Measurements from ENCODE around the gene SPATA2L.

SPATA2L gene

DNA sequence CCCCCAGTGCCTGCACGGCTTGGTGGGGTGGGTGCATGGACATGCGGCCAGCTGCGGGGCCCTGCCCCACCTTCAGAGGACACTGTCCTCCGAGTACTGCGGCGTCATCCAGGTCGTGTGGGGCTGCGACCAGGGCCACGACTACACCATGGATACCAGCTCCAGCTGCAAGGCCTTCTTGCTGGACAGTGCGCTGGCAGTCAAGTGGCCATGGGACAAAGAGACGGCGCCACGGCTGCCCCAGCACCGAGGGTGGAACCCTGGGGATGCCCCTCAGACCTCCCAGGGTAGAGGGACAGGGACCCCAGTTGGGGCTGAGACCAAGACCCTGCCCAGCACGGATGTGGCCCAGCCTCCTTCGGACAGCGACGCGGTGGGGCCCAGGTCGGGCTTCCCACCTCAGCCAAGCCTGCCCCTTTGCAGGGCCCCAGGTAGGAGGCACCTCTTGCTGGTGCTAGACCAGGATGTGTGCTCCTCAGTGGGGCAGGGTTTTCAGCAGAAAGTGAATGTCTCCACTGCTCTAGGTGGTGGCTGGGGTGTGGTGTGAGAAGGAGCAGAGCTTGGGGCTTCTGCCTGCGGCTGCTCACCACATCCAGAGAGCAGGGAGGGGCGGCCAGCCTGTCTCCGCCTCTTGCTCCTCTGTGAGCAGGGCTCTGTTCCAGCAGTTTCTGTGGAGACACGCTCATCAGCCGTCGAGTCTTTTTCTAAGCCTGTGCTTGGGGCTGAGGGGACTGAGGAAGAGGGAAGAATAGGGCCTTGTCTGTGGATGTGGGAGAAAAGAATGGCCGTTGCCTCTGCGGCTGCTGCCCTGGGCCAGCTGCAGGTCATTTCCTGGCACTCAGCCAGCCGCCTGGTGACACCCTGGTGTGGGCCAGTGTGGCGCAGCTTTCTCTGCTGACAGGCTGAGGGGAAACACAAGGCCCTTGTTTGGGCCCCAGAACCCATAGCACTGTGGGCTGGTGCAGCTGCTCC lies 22.1 kb upstream of the SPATA2L start:
- Histone ChIP-seq H3K79me2 (ENCODE audit: low read length) (peaks cover 26% of the 10 kb centered on the region), H2AFZ (ENCODE audit: low read length) (no peak overlapping the region), H3K9me3 (replicated peaks; ENCODE audit: insufficient read depth, low read length) (no peaks in the 10 kb centered on the region), H3K27ac (ENCODE audit: low read length) (no peak overlapping the region), H3K9ac (ENCODE audit: low read length) (peak overlapping the region; percentile 69; the same call in 1 of the 2 replicates), H3K4me3 (ENCODE audit: low read length) (peak overlapping the region; percentile 76), H3K4me2 (ENCODE audit: low read depth, low read length) (peak overlapping the region; percentile 92), H3K36me3 (replicated peaks; ENCODE audit: insufficient read depth, low read length) (no peaks in the 10 kb centered on the region), H3K4me1 (ENCODE audit: low read length) (0 out of 2 replicates have a peak, but pooled peaks cover 7% of the 10 kb centered on the region), H4K20me1 (ENCODE audit: insufficient read depth, low read length) (no peaks in the 10 kb centered on the region), H3F3A (ENCODE audit: insufficient read depth, low read length) (peaks cover 15% of the 10 kb centered on the region), H3K27me3 (replicated peaks; ENCODE audit: insufficient read depth, low read length) (no peaks in the 10 kb centered on the region), H3K9me2 (replicated peaks; ENCODE audit: insufficient read depth, low read length) (no peaks in the 10 kb centered on the region)
- DNase-seq: no peak
- TF ChIP-seq EZH2phosphoT487 (IDR thresholded peaks at IDR 0.05; ENCODE audit: low read length): no peak
- no peak for TF ChIP-seq EZH2 (optimal IDR thresholded peaks at IDR 0.05; ENCODE audit: low read depth, low read length)
- no peak for TF ChIP-seq CTCF (IDR thresholded peaks at IDR 0.05; ENCODE audit: low read length)

DNA sequence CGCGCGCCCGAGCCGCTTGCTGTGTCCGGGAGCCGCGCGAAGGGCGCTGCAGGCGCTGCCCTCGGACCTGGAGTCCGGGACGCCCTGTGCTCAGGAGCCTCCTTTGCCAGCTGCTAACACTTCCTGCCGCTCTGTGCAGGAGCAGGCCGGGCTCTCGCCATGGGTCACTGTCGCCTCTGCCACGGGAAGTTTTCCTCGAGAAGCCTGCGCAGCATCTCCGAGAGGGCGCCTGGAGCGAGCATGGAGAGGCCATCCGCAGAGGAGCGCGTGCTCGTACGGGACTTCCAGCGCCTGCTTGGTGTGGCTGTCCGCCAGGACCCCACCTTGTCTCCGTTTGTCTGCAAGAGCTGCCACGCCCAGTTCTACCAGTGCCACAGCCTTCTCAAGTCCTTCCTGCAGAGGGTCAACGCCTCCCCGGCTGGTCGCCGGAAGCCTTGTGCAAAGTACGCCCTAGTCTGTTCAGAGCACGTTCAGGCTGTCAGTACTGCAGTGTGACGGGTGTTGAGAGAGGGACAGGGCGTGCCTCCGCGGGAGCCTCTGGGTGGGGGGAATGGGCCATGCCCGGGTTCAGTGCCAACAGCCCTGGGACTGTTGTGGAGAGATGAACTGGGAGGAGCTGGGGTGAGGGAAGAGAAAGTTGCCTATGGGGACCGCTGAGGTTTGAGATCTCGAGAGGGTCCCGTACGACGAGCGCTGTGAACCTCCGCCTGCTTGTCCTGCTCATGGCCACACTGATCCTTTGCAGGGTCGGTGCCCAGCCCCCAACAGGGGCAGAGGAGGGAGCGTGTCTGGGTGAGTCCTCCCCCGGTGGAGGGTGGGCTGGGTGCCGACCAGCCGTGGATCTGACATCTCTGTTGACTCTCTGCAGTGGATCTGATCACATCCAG lies 21.1 kb upstream of the SPATA2L start:
- Histone ChIP-seq H3K9ac (ENCODE audit: low read length) (peak overlapping the region; percentile 69), H3K27me3 (replicated peaks; ENCODE audit: insufficient read depth, low read length) (no peaks in the 10 kb centered on the region), H3K9me3 (replicated peaks; ENCODE audit: insufficient read depth, low read length) (no peaks in the 10 kb centered on the region), H3K9me2 (replicated peaks; ENCODE audit: insufficient read depth, low read length) (no peaks in the 10 kb centered on the region), H3K4me2 (ENCODE audit: low read depth, low read length) (peak overlapping the region; percentile 92), H3K4me1 (ENCODE audit: low read length) (0 out of 2 replicates have a peak, but pooled peaks cover 7% of the 10 kb centered on the region), H3K79me2 (ENCODE audit: low read length) (peaks cover 26% of the 10 kb centered on the region), H3K27ac (ENCODE audit: low read length) (peak overlapping the region; percentile 78; the same call in 1 of the 2 replicates), H2AFZ (ENCODE audit: low read length) (no peak overlapping the region), H3K4me3 (ENCODE audit: low read length) (peak overlapping the region; percentile 76), H3K36me3 (replicated peaks; ENCODE audit: insufficient read depth, low read length) (no peaks in the 10 kb centered on the region), H4K20me1 (ENCODE audit: insufficient read depth, low read length) (no peaks in the 10 kb centered on the region), H3F3A (ENCODE audit: insufficient read depth, low read length) (peaks cover 15% of the 10 kb centered on the region)
- DNase-seq: peak; percentile 71
- TF ChIP-seq EZH2phosphoT487 (IDR thresholded peaks at IDR 0.05; ENCODE audit: low read length) (no peak), CTCF (IDR thresholded peaks at IDR 0.05; ENCODE audit: low read length) (no peak), EZH2 (optimal IDR thresholded peaks at IDR 0.05; ENCODE audit: low read depth, low read length) (no peak)

GRCh38 chr16:89721546-89722391 lies 20.3 kb upstream of the SPATA2L start:
- Histone ChIP-seq H3F3A (ENCODE audit: insufficient read depth, low read length) (peaks cover 15% of the 10 kb centered on the region), H3K4me2 (ENCODE audit: low read depth, low read length) (peak overlapping the region; percentile 92), H3K4me1 (ENCODE audit: low read length) (0 out of 2 replicates have a peak, but pooled peaks cover 7% of the 10 kb centered on the region), H3K79me2 (ENCODE audit: low read length) (peaks cover 26% of the 10 kb centered on the region), H3K36me3 (replicated peaks; ENCODE audit: insufficient read depth, low read length) (no peaks in the 10 kb centered on the region), H3K9me3 (replicated peaks; ENCODE audit: insufficient read depth, low read length) (no peaks in the 10 kb centered on the region), H4K20me1 (ENCODE audit: insufficient read depth, low read length) (no peaks in the 10 kb centered on the region), H3K9me2 (replicated peaks; ENCODE audit: insufficient read depth, low read length) (no peaks in the 10 kb centered on the region), H3K27ac (ENCODE audit: low read length) (peak overlapping the region; percentile 78; the same call in 1 of the 2 replicates), H2AFZ (ENCODE audit: low read length) (no peak overlapping the region), H3K9ac (ENCODE audit: low read length) (peak overlapping the region; percentile 69), H3K27me3 (replicated peaks; ENCODE audit: insufficient read depth, low read length) (no peaks in the 10 kb centered on the region), H3K4me3 (ENCODE audit: low read length) (peak overlapping the region; percentile 76)
- peak; percentile 81 for DNase-seq
- TF ChIP-seq EZH2phosphoT487 (IDR thresholded peaks at IDR 0.05; ENCODE audit: low read length): no peak
- TF ChIP-seq CTCF (IDR thresholded peaks at IDR 0.05; ENCODE audit: low read length): no peak
- TF ChIP-seq EZH2 (optimal IDR thresholded peaks at IDR 0.05; ENCODE audit: low read depth, low read length): no peak

All from MM.1S (cell line).